ENCODE data around the gene PPAN.

Gene PPAN

DNA sequence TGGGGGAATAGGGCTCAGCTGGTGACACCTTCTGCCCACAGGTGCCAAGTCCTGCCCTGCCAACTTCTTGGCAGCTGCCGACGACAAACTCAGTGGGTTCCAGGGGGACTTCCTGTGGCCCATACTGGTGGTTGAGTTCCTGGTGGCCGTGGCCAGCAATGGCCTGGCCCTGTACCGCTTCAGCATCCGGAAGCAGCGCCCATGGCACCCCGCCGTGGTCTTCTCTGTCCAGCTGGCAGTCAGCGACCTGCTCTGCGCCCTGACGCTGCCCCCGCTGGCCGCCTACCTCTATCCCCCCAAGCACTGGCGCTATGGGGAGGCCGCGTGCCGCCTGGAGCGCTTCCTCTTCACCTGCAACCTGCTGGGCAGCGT is 7.4 kb downstream of the PPAN start:
- Histone ChIP-seq H3K4me3 (replicated peaks; ENCODE audit: low read depth, low read length) (no peak overlapping the region), H3K36me3 (ENCODE audit: control insufficient read depth, insufficient read depth, low read length) (peaks cover 59% of the 10 kb centered on the region), H3K27me3 (replicated peaks; ENCODE audit: control insufficient read depth, insufficient read depth, low read length) (no peaks in the 10 kb centered on the region)
- TF ChIP-seq, protein P1, sequence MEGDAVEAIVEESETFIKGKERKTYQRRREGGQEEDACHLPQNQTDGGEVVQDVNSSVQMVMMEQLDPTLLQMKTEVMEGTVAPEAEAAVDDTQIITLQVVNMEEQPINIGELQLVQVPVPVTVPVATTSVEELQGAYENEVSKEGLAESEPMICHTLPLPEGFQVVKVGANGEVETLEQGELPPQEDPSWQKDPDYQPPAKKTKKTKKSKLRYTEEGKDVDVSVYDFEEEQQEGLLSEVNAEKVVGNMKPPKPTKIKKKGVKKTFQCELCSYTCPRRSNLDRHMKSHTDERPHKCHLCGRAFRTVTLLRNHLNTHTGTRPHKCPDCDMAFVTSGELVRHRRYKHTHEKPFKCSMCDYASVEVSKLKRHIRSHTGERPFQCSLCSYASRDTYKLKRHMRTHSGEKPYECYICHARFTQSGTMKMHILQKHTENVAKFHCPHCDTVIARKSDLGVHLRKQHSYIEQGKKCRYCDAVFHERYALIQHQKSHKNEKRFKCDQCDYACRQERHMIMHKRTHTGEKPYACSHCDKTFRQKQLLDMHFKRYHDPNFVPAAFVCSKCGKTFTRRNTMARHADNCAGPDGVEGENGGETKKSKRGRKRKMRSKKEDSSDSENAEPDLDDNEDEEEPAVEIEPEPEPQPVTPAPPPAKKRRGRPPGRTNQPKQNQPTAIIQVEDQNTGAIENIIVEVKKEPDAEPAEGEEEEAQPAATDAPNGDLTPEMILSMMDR (IDR thresholded peaks at IDR 0.05; ENCODE audit: insufficient read depth, low read length, poor library complexity, severe bottlenecking) = no peak
- peak; percentile 63 for DNase-seq (ENCODE audit: extremely low read depth, insufficient read length)

DNA sequence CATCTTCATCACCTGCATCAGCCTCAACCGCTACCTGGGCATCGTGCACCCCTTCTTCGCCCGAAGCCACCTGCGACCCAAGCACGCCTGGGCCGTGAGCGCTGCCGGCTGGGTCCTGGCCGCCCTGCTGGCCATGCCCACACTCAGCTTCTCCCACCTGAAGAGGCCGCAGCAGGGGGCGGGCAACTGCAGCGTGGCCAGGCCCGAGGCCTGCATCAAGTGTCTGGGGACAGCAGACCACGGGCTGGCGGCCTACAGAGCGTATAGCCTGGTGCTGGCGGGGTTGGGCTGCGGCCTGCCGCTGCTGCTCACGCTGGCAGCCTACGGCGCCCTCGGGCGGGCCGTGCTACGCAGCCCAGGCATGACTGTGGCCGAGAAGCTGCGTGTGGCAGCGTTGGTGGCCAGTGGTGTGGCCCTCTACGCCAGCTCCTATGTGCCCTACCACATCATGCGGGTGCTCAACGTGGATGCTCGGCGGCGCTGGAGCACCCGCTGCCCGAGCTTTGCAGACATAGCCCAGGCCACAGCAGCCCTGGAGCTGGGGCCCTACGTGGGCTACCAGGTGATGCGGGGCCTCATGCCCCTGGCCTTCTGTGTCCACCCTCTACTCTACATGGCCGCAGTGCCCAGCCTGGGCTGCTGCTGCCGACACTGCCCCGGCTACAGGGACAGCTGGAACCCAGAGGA is 7.9 kb downstream of the PPAN start:
- Histone ChIP-seq H3K36me3 (ENCODE audit: control insufficient read depth, insufficient read depth, low read length) (peaks cover 59% of the 10 kb centered on the region), H3K4me3 (replicated peaks; ENCODE audit: low read depth, low read length) (no peak overlapping the region), H3K27me3 (replicated peaks; ENCODE audit: control insufficient read depth, insufficient read depth, low read length) (no peaks in the 10 kb centered on the region)
- DNase-seq (ENCODE audit: extremely low read depth, insufficient read length) = peak; percentile 67
- TF ChIP-seq, protein P1 (IDR thresholded peaks at IDR 0.05; ENCODE audit: insufficient read depth, low read length, poor library complexity, severe bottlenecking) = no peak

GRCh38 chr19:10114651-10115391 is 8.7 kb downstream of the PPAN start:
- DNase-seq (ENCODE audit: extremely low read depth, insufficient read length) = peak; percentile 71
- H3K36me3 ChIP-seq (ENCODE audit: control insufficient read depth, insufficient read depth, low read length) = peaks cover 52% of the 10 kb centered on the region

DNA sequence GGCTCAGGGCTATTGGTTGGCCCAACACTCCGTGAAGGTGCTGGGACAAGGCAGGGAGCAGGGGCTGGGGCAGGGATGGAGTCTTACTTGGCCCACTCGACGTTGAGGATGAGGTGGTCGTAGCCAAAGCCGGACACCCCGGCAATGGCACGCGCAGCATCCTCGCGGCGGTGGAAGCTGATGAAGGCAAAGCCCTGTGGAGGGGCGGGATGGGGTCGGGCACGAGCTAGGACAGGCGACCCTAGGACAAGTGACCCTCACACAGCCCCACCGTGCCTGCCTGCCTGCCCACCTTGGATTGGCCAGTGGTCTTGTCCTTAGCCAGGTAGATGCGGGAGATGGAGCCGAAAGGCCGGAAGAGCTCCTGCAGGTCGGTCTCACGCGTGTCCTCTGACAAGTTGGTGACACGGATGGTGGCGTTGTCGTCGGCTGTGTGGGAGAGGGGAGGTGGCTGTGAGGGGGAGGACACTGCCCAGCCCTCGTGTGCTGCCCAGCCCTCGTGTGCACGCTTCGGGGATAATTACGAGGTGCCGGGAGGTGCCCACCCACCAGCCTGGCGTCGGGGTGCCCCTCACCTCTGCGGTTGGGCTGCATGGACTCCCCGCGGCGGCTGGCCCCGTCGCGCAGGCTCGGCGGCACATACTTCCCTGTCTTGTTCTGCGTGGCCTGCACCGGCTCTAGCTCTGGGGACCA is 9.4 kb downstream of the PPAN start:
- Histone ChIP-seq H3K4me3 (replicated peaks; ENCODE audit: low read depth, low read length) (no peak overlapping the region), H3K27me3 (replicated peaks; ENCODE audit: control insufficient read depth, insufficient read depth, low read length) (no peaks in the 10 kb centered on the region), H3K36me3 (ENCODE audit: control insufficient read depth, insufficient read depth, low read length) (peaks cover 45% of the 10 kb centered on the region)
- TF ChIP-seq, protein P1 (IDR thresholded peaks at IDR 0.05; ENCODE audit: insufficient read depth, low read length, poor library complexity, severe bottlenecking) = no peak
- peak; percentile 69 for DNase-seq (ENCODE audit: extremely low read depth, insufficient read length)

More at GRCh38 chr19:10114651-10115391, 8.7 kb downstream of the PPAN start:
- H3K4me3 ChIP-seq (replicated peaks; ENCODE audit: low read depth, low read length) = no peak overlapping the region
- TF ChIP-seq, protein P1 (IDR thresholded peaks at IDR 0.05; ENCODE audit: insufficient read depth, low read length, poor library complexity, severe bottlenecking) = no peak
- no peaks in the 10 kb centered on the region for H3K27me3 ChIP-seq (replicated peaks; ENCODE audit: control insufficient read depth, insufficient read depth, low read length)

- Histone ChIP-seq H3K4me3 (replicated peaks; ENCODE audit: low read depth, low read length) (no peak overlapping the region), H3K27me3 (replicated peaks; ENCODE audit: control insufficient read depth, insufficient read depth, low read length) (no peaks in the 10 kb centered on the region), H3K36me3 (ENCODE audit: control insufficient read depth, insufficient read depth, low read length) (peaks cover 39% of the 10 kb centered on the region)
- TF ChIP-seq, protein P1 (IDR thresholded peaks at IDR 0.05; ENCODE audit: insufficient read depth, low read length, poor library complexity, severe bottlenecking) = no peak
- peak; percentile 62 for DNase-seq (ENCODE audit: extremely low read depth, insufficient read length)
These were observed 10.1 kb downstream of the PPAN start for GRCh38 chr19:10116085-10116865.

Data from GM06990 (cell line).